ENCODE measurements around the gene PDLIM3.
"Not testable (repeated sequence)": the region's sequence is repeated elsewhere in the genome, so short reads cannot be mapped to it uniquely, and the experiment has no call there.

PDLIM3 gene, protein sequence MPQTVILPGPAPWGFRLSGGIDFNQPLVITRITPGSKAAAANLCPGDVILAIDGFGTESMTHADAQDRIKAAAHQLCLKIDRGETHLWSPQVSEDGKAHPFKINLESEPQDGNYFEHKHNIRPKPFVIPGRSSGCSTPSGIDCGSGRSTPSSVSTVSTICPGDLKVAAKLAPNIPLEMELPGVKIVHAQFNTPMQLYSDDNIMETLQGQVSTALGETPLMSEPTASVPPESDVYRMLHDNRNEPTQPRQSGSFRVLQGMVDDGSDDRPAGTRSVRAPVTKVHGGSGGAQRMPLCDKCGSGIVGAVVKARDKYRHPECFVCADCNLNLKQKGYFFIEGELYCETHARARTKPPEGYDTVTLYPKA

DNA sequence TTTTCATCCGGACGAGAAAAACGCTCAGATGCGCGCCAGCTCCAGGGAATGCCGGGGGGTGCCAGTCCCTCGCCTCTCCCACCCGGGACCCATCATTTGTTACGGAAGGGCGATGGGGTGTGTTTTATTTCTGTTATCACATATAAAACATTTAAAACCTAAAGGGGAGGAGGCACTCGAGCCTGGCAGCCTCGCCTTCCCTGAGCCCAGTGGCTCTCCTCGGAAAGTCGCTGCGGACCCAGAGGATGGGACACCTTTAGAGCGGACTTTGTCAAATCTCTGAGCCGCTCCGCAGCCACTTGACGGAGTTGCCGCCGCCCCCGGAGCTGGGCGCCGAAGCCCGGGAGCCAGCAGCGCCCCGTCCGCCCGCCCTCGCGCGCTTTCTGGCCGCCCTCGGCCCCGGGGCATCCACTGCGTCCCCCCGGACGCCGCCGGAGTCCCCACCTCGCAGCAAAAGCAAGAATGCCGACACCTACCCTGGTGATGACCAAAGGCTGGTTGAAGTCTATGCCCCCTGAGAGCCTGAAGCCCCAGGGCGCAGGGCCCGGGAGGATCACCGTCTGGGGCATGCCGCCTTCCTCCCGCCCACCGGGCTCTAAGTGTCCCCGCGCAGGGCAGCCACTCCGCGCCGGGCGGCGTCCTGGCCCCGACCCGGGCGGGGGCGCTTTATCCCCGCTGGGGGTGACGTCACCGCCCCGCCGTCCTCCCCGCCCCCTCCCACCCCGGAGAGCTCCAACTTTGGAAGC lies at the start of gene PDLIM3:
PDLIM3 (minus strand) TSS at position 642 of the 746 bp plus-strand sequence; CDS start at position 569, 73 bp downstream.
- peak; percentile 3 for DNase-seq

DNA sequence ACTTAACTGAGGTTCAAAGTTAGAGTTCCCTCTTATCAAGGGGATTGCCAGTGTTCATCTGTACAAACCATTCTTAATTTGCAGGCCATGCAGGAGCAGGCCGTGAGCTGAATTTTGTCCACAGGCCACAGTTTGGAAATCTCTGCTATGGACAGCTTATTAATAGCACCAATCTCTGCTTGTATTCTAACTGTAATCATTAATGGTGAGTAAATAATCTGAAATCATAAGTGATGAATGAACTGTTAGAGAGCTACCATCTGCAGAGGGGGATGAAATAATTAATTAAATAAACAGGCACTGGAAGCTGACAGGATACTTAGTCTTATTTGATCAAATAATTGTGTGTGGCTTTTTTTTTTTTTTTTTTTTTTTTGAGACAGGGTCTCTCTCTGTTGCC lies 48.5 kb upstream of the PDLIM3 start:
- no peak for DNase-seq

GRCh38 chr4:185582651-185583400 lies 47.5 kb upstream of the PDLIM3 start:
- no peak for DNase-seq

DNA sequence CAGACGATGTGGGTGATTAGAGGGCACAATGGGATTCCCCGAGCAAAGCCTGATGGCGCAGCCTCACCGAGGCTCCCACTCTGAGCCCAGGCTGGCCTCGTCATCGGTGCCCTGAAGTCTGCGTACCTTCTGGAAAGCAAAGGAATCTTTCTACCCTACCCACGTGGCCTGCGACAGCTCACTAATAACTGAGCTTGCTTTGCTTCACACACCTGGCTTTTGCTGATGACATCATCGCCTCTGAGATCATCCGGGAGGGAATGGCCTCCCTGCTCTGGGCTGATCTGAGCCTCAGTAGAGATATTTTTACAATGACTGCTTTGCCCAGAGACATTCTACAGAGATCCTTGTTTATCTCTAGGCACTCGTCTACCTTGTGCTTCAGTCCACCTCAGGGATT lies 45.4 kb upstream of the PDLIM3 start:
- no peak for DNase-seq

GRCh38 chr4:185578284-185578683 lies 43.0 kb upstream of the PDLIM3 start:
- no peak for DNase-seq

GRCh38 chr4:185576962-185577950 lies 41.9 kb upstream of the PDLIM3 start:
- no peak for DNase-seq

DNA sequence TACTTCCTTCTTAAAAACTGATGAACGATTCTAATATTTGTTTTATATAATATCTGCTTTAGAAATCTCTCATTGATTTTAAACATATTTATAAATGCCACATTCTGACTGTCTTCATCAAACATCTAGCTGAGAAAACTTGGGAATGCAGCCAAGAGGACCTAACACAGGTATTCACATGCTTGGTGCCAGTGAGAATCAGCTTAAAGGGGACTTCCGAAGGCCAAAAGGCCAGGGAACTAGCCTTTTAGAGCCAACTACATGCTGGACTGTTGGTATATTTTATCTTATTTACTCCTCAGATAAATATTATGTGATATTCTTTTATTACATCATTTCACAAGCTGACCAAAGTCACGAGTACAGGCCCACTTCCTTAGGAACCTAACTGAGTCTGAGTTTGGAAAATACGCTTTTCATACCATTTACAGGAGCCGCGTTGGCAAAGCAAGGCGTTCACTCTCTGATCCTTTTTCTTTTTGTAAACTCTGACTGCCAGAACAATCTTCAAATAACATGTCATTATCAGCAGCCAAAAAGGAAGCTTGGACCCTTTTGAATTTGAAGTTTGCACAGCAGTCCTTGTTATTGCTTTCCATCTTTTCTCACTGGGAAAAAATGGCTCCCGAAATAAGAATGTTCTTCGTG lies 41.1 kb upstream of the PDLIM3 start:
- no peak for DNase-seq

- no peak for DNase-seq
Measured at GRCh38 chr4:185573651-185574199, 38.4 kb upstream of the PDLIM3 start.

- no peak for DNase-seq
Measured at GRCh38 chr4:185570727-185571126, 35.4 kb upstream of the PDLIM3 start.

DNA sequence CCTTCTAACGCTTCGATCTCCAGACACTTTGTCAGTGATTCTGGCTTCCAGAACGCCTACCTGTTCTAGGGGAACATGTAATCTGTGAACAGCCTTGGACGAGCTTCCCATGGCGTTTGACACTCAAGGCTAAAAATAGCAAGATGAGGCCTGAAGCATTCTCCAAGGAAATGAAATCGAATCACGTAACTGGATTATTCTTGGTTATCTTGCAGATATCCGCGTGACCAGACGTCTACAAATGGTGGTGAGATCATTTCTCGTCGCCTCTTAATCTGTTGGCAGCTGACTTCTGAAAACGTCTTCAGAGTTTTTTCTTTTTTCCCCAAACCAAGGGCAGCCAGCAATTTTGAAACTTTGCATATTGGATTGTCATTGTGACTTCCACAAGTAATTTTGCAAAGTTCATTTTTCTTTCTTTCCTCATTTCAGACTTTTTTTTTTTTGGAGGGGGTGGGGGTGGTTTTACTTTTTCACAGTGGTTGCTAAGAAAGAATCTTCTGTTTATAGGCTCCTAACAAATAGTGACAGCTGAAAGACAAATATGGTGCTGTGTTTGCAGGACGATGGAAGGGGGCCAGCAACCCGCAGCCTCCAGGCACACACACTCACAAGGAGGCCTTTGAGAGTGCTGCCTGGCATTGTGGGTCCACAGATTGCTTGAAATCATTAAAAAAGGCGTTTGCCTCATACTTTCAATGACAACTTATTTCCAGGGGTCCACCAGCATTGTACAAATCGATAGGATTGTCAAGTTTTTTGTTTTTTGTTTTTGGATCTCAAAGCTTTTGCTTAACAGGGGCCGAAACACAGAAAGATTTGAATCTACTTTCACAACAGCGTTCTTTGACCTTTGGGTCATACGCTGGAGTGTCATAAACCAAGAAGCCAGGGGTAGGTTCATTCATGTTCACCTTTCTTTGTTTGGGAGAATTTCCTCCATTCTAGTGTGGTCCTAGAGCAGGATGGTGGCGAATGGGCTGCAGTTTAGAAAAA lies 32.4 kb upstream of the PDLIM3 start:
- no peak for DNase-seq

DNA sequence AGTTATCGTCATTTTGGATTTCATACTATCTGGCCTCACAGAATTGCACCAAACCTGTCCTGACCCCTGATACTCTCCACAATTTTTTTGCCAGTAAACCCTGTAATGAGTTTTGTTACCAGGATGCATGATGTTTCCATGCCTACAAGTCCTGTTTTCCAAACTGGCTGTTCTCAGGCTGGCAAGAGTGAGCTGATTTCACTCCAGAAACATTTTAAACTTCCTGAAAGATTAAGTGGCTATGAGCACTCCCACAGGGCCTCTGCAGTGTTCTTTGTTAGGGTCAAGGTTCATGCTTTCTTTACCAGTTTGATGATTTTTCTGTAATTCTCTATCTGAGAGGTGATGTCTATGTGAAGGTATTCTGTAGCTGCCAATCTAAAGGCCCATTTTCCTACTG lies 31.7 kb upstream of the PDLIM3 start:
- DNase-seq = no peak

DNA sequence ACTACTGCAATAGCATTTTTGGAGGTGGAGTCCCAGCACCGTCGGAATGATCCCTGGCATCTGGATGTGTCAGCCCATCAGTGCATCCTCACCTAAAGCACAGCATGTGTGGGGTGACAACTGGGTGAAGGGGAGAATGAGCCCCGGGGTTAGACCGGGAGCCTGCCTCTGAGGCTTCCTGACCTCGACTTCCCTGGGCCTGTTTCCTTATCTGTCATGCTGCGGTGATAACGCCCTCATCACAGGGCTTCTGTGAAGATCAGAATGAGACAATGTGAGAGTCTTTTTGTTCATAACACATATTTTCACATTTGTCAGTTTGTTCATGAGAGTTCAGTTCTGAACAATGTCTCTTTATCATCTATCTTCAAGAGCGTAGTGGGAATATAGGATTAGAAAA lies 31.1 kb upstream of the PDLIM3 start:
- DNase-seq = peak; percentile 52

- DNase-seq = no peak
Measured at GRCh38 chr4:185565696-185566095, 30.4 kb upstream of the PDLIM3 start.

DNA sequence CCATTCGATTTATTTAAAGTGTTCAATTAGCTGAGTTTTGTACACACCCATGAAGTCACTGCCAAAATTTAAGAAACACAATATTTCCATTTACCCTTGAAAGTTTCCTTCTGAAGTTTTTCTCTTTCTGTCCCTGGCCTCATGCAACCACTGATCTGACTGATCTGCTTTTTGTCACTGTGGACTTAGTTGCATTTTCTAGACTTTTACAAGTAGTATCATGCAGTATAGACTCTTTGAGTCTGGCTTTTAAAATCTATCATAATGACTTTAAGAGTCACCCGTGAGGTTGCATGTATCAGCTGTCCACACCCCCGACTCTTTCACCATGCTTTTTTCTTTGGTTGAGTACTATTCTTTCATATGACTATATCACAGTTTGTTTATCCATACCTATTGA lies 29.0 kb upstream of the PDLIM3 start:
- no peak for DNase-seq

- no peak for DNase-seq
Measured at GRCh38 chr4:185562531-185562930, 27.2 kb upstream of the PDLIM3 start.

DNA sequence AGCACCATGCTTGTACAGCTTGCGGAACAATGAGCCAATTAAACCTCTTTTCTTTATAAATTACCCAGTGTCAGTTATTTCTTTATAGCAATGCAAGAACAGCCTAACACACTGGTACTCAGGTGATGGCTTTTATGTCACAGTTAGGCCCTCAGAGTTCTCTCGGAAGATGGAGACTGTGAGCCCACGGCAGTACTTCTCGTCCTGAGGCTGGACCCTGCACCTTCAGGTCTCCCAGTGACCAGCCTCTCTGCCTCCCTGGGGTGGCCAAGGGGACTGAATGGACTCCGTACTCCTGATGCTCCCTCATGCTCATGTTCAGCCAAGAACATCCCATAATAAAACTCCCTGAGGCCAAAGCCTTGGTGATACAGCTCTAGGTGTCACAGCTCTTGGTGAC lies 25.0 kb upstream of the PDLIM3 start:
- DNase-seq = no peak

DNA sequence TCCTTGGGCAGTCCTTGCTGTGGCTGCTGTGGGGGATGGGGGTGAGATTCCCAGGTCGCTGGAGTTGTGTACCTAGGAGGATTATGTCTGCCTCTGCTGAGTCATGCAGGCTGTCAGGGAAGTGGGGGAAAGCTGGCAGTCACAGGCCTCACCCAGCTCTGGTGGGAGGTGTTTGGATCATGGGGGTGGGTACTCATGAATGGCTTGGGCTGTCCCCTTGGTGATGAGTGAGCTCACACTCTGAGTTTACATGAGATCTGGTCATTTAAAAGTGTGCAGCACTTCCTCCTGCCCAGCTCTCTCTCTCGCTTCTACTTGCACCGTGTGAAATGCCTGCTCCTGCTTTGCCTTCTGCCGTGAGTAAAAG lies 24.6 kb upstream of the PDLIM3 start:
- DNase-seq = no peak

- DNase-seq = not testable (repeated sequence)
Measured at GRCh38 chr4:185559251-185559914, 24.1 kb upstream of the PDLIM3 start.

DNA sequence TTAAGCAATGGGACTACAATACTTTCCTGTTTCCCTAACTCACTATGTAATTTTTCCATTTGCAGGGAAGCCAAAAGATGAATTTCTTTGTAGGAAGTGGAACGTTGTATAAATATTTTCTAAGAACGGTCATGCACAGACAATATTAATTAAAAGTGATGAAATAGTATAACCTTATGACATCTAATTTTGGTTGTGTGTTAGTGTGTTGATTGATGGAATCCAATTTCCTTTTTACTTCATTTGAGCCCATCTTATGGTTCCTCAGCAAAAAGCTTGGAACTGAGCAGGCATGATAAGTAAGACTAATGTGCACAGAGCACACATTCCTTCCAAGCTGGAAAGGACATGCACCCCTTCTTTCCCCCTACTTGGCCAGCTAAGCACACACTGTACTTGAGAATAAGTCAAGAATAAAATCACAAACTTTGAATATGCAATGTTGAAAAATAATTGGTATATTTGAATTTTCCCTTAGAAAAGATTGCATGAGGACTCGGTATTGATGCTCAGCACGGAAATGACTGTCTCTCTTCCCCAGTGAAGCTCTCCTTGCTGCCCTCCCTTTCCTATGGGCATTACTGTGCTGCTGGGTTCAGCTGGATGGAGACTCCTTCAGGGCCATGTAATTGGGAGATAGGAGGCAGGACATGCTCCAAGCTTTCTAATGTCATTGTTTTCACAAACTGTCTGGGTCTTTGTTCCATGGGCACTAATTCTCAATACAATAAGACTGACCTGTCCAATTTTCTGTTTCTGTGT lies 19.2 kb upstream of the PDLIM3 start:
- no peak for DNase-seq
